ENCODE data around the gene HUWE1.

- TF ChIP-seq TAF1 (IDR thresholded peaks at IDR 0.05; ENCODE audit: borderline replicate concordance, low read depth, low read length) (no peak), POLR2AphosphoS5 (IDR thresholded peaks at IDR 0.05; ENCODE audit: low read depth, low read length) (no peak), POLR2A (IDR thresholded peaks at IDR 0.05; ENCODE audit: low read depth, low read length) (no peak)
Observed at GRCh38 chrX:53695946-53696549, 9.5 kb upstream of the HUWE1 start.

Data from GM12892 (cell line).